Neuronal stem cell (in vitro differentiated cells): ENCODE measurements around the gene EML4.

ENCODE experiments used
- DNase-seq: peaks from one replicate; pipeline ENCODE4 v3.0.0-alpha.2; 2013; ENCODE audit warnings: low spot score
- H2AFZ ChIP-seq: one replicate; pipeline ENCODE4 v1.6.1; 2013; ENCODE audit warnings: mild to moderate bottlenecking, low read length, inconsistent platforms
- H2AK5ac ChIP-seq: 2 replicates; pipeline ENCODE4 v1.6.1; 2013; ENCODE audit warnings: low read depth, mild to moderate bottlenecking, inconsistent platforms, low read length, moderate library complexity, mixed read lengths
- H2BK120ac ChIP-seq: 2 replicates; pipeline ENCODE4 v1.6.1; 2013; ENCODE audit warnings: low read depth, mild to moderate bottlenecking, inconsistent platforms, low read length, moderate library complexity, mixed read lengths
- H2BK12ac ChIP-seq: one replicate; pipeline ENCODE4 v1.6.1; 2013; ENCODE audit warnings: low read length, inconsistent platforms
- H2BK15ac ChIP-seq: 2 replicates; pipeline ENCODE4 v1.6.1; 2013; ENCODE audit warnings: mild to moderate bottlenecking, low read length, inconsistent platforms, mixed read lengths
- H2BK5ac ChIP-seq: one replicate; pipeline ENCODE4 v1.6.1; 2013; ENCODE audit warnings: inconsistent platforms, mild to moderate bottlenecking, low read length, moderate library complexity
- H3K14ac ChIP-seq: one replicate; pipeline ENCODE4 v1.6.1; 2013; ENCODE audit warnings: low read length, inconsistent platforms
- H3K18ac ChIP-seq: 2 replicates; pipeline ENCODE4 v1.6.1; 2013; ENCODE audit warnings: low read length, inconsistent platforms
- H3K23ac ChIP-seq: 2 replicates; pipeline ENCODE4 v1.6.1; 2013; ENCODE audit warnings: low read depth, mild to moderate bottlenecking, mixed read lengths, low read length, inconsistent platforms; ENCODE audit not compliant: poor library complexity
- H3K27ac ChIP-seq: replicated peaks from 3 replicates; pipeline ENCODE4 v1.5.1; 2013; ENCODE audit warnings: low read length, inconsistent platforms
- H3K27me3 ChIP-seq, 3 experiments: 2 replicates each; pipeline ENCODE4 v1.6.1; 2013; ENCODE audit warnings: low read length in 3 of 3, mild to moderate bottlenecking in 2 of 3, inconsistent platforms in 1 of 3, low read depth in 1 of 3, mixed read lengths in 1 of 3, moderate library complexity in 1 of 3; ENCODE audit not compliant: control insufficient read depth in 3 of 3, insufficient read depth in 3 of 3
- H3K36me3 ChIP-seq, 2 donors: replicated peaks in 1 of 2; 2 replicates each; pipeline ENCODE4 v1.6.1; 2013; ENCODE audit warnings: low read length in 2 of 2; ENCODE audit not compliant: control insufficient read depth in 2 of 2, insufficient read depth in 2 of 2
- H3K4ac ChIP-seq: 2 replicates; pipeline ENCODE4 v1.6.1; 2013; ENCODE audit warnings: inconsistent platforms, mild to moderate bottlenecking, low read length, moderate library complexity
- H3K4me1 ChIP-seq, 2 donors: 1 replicate in 1 of 2; 2 replicates in 1 of 2; pipeline ENCODE4 v1.6.1; 2013; ENCODE audit warnings: low read length in 2 of 2, low read depth in 1 of 2; ENCODE audit not compliant: control insufficient read depth in 2 of 2, insufficient read depth in 1 of 2
- H3K4me2 ChIP-seq: one replicate; pipeline ENCODE4 v1.6.1; 2013; ENCODE audit warnings: mild to moderate bottlenecking, low read length, inconsistent platforms; ENCODE audit not compliant: insufficient read depth, poor library complexity, severe bottlenecking
- H3K4me3 ChIP-seq, 2 donors: 2 replicates each; pipeline ENCODE4 v1.5.1; 2013; ENCODE audit warnings: low read length in 2 of 2, mild to moderate bottlenecking in 2 of 2, inconsistent platforms in 1 of 2, moderate library complexity in 1 of 2
- H3K79me1 ChIP-seq: one replicate; pipeline ENCODE4 v1.6.1; 2013; ENCODE audit warnings: low read depth, mild to moderate bottlenecking, inconsistent platforms, low read length, moderate library complexity
- H3K9ac ChIP-seq: one replicate; pipeline ENCODE4 v1.6.1; 2013; ENCODE audit warnings: mild to moderate bottlenecking, low read depth, low read length, inconsistent platforms; ENCODE audit not compliant: poor library complexity
- H3K9me3 ChIP-seq, 2 donors: replicated peaks in 1 of 2; 2 replicates each; pipeline versions ENCODE3 to v1.6.1; 2013; ENCODE audit warnings: low read length in 2 of 2, mild to moderate bottlenecking in 2 of 2, inconsistent platforms in 1 of 2, low read depth in 1 of 2, mixed read lengths in 1 of 2, moderate library complexity in 1 of 2; ENCODE audit not compliant: control insufficient read depth in 2 of 2, insufficient read depth in 1 of 2
- H4K8ac ChIP-seq: one replicate; pipeline ENCODE4 v1.6.1; 2013; ENCODE audit warnings: low read depth, mild to moderate bottlenecking, inconsistent platforms, low read length, moderate library complexity
- H4K91ac ChIP-seq: one replicate; pipeline ENCODE4 v1.6.1; 2013; ENCODE audit warnings: low read length, low read depth, mild to moderate bottlenecking, inconsistent platforms; ENCODE audit not compliant: poor library complexity
- WGBS, 2 donors: extraction: QIAGEN DNeasy Blood & Tissue Kit; methylation state at CpG; one replicate each; pipeline ENCODE4 v1.1.7; 2013; ENCODE audit warnings: missing lambda C conversion rate in 2 of 2, mixed read lengths in 1 of 2; ENCODE audit not compliant: insufficient read length in 2 of 2, insufficient replicate concordance in 1 of 2; ENCODE audit errors: extremely low coverage in 2 of 2; 5-methylcytosine and 5-hydroxymethylcytosine counted together

EML4 gene

GRCh38 chr2:42142547-42143184 is 26.5 kb upstream of the EML4 start:
- DNase-seq = no peak
- no peak overlapping the region for H3K23ac ChIP-seq
- no peak overlapping the region for H2BK5ac ChIP-seq
- H2BK120ac ChIP-seq = no peak overlapping the region
- H4K8ac ChIP-seq = no peak overlapping the region
- no peak overlapping the region for H2BK15ac ChIP-seq
- H4K91ac ChIP-seq = no peak overlapping the region
- no peak overlapping the region for H2AK5ac ChIP-seq
- no peak overlapping the region for H3K14ac ChIP-seq
- H2BK12ac ChIP-seq = no peak overlapping the region
- no peaks in the 10 kb centered on the region for H3K9me3 ChIP-seq
- no peak overlapping the region for H3K4me3 ChIP-seq
- no peak overlapping the region for H3K9ac ChIP-seq
- no peak overlapping the region for H3K4me2 ChIP-seq
- no peak overlapping the region for H3K4ac ChIP-seq
- H3K27ac ChIP-seq = no peak overlapping the region
- peak overlapping the region; percentile 11 for H3K18ac ChIP-seq
- WGBS, 2 donors = no CpG with 5 or more reads among the region's 9 CpGs
- H3K36me3 ChIP-seq = no peaks in the 10 kb centered on the region
- peak overlapping the region; percentile 89 for H2AFZ ChIP-seq
- no peaks in the 10 kb centered on the region for H3K79me1 ChIP-seq
- peaks cover 10 to 15% of the 10 kb centered on the region in 2 donors for H3K4me1 ChIP-seq
- no peaks in the 10 kb centered on the region for H3K27me3 ChIP-seq

GRCh38 chr2:42147641-42148274 is 21.4 kb upstream of the EML4 start:
- Histone ChIP-seq H4K91ac (no peak overlapping the region), H3K23ac (no peak overlapping the region), H3K27ac (no peak overlapping the region), H3K4me2 (no peak overlapping the region), H3K14ac (no peak overlapping the region), H3K36me3 (no peaks in the 10 kb centered on the region), H2AK5ac (no peak overlapping the region), H3K27me3 (no peaks in the 10 kb centered on the region), H2BK5ac (no peak overlapping the region), H3K4ac (no peak overlapping the region), H3K4me1 (peaks cover 0 to 2% of the 10 kb centered on the region in 2 donors), H2BK12ac (no peak overlapping the region), H2BK120ac (no peak overlapping the region), H2AFZ (no peak overlapping the region), H2BK15ac (no peak overlapping the region), H3K9ac (no peak overlapping the region), H4K8ac (no peak overlapping the region), H3K18ac (no peak overlapping the region), H3K4me3 (no peak overlapping the region), H3K9me3 (peaks cover 0 to 3% of the 10 kb centered on the region in 2 donors), H3K79me1 (no peaks in the 10 kb centered on the region)
- no CpG with 5 or more reads among the region's 5 CpGs for WGBS, 2 donors
- no peak for DNase-seq

- Histone ChIP-seq H3K4ac (no peak overlapping the region), H3K4me2 (no peak overlapping the region), H2BK12ac (no peak overlapping the region), H3K27ac (no peak overlapping the region), H3K4me1 (peaks cover 2 to 3% of the 10 kb centered on the region in 2 donors), H2BK120ac (no peak overlapping the region), H4K91ac (no peak overlapping the region), H3K4me3 (no peak overlapping the region), H4K8ac (no peak overlapping the region), H3K9me3 (peaks cover 0 to 3% of the 10 kb centered on the region in 2 donors), H2BK15ac (no peak overlapping the region), H3K18ac (no peak overlapping the region), H3K36me3 (no peaks in the 10 kb centered on the region), H3K23ac (no peak overlapping the region), H2BK5ac (no peak overlapping the region), H2AK5ac (no peak overlapping the region), H2AFZ (no peak overlapping the region), H3K9ac (no peak overlapping the region), H3K14ac (no peak overlapping the region), H3K79me1 (no peaks in the 10 kb centered on the region), H3K27me3 (no peaks in the 10 kb centered on the region)
- DNase-seq = no peak
Measured at GRCh38 chr2:42150159-42150558, 19.0 kb upstream of the EML4 start.

- Histone ChIP-seq H3K4ac (no peak overlapping the region), H3K23ac (no peak overlapping the region), H3K14ac (no peak overlapping the region), H2BK5ac (no peak overlapping the region), H3K4me2 (no peak overlapping the region), H2AFZ (peak overlapping the region; percentile 54), H2BK12ac (no peak overlapping the region), H3K36me3 (no peaks in the 10 kb centered on the region), H3K4me1 (peaks cover 2 to 3% of the 10 kb centered on the region in 2 donors), H4K91ac (no peak overlapping the region), H3K9me3 (no peaks in the 10 kb centered on the region), H3K4me3 (no peak overlapping the region), H3K18ac (no peak overlapping the region), H3K27ac (no peak overlapping the region), H4K8ac (no peak overlapping the region), H3K79me1 (no peaks in the 10 kb centered on the region), H2BK120ac (no peak overlapping the region), H3K9ac (no peak overlapping the region), H3K27me3 (no peaks in the 10 kb centered on the region), H2AK5ac (no peak overlapping the region), H2BK15ac (no peak overlapping the region)
- no peak for DNase-seq
- WGBS, 2 donors = no CpG with 5 or more reads among the region's 4 CpGs
Measured at GRCh38 chr2:42153944-42154581, 15.1 kb upstream of the EML4 start.
